ENCODE results near the gene ERLEC1. TPM values are rescaled to one million over a fixed set of nuclear protein-coding genes. Genes with fewer than 3 reads are reported as not detected.
A peak's percentile ranks its signal among the peaks of the same experiment; 100 is the strongest.

ERLEC1 gene
- total RNA-seq (ENCODE audit: unreplicated experiment), result 20.9 TPM
- long read RNA-seq, transcript ERLEC1-201 (14 exons, 2,433 nt), result major isoform, 18 of 31 reads
- long read RNA-seq, transcript ERLEC1-202 (13 exons, 2,271 nt), result minor isoform, 6 of 31 reads
- long read RNA-seq, partial matches to known transcripts, result 2 of 31 reads
- long read RNA-seq, other reads (novel, unspliced or antisense), result 5 of 31 reads

- no peak for TF ChIP-seq CTCF (IDR thresholded peaks at IDR 0.05; ENCODE audit: partially characterized antibody, unreplicated experiment)
- no peaks in the 10 kb centered on the region for H3K36me3 Mint-ChIP-seq (ENCODE audit: unreplicated experiment)
- DNase-seq, result peak; percentile 97
- peaks cover 3% of the 10 kb centered on the region for H3K9me3 Mint-ChIP-seq (ENCODE audit: unreplicated experiment)
- H3K4me1 Mint-ChIP-seq (ENCODE audit: low read depth, unreplicated experiment), result peaks cover 10% of the 10 kb centered on the region
- peak within 1 kb of the TSS; percentile 98 for H3K4me3 Mint-ChIP-seq (ENCODE audit: unreplicated experiment)
- H3K27me3 Mint-ChIP-seq (ENCODE audit: unreplicated experiment), result peaks cover 2% of the 10 kb centered on the region
- H3K27ac Mint-ChIP-seq (ENCODE audit: unreplicated experiment), result peak within 1 kb of the TSS; percentile 99
Measured at GRCh38 chr2:53786705-53787613, at the start of gene ERLEC1, which contains the start of gene ASB3. TSS of gene ERLEC1 (plus strand) at chr2:53787044. CDS start at chr2:53787211, 167 bp downstream. TSS of gene ASB3 (minus strand) at chr2:53786953. CDS start at chr2:53765572, 21,381 bp downstream.

- Mint-ChIP-seq H3K9me3 (ENCODE audit: unreplicated experiment) (peaks cover 2% of the 10 kb centered on the region), H3K4me3 (ENCODE audit: unreplicated experiment) (no peak overlapping the region)
Measured at GRCh38 chr2:53737091-53737490, 49.8 kb upstream of the ERLEC1 start.

GRCh38 chr2:53739032-53739431, 47.8 kb upstream of the ERLEC1 start:
- Mint-ChIP-seq H3K27ac (ENCODE audit: unreplicated experiment) (no peak overlapping the region), H3K4me1 (ENCODE audit: low read depth, unreplicated experiment) (no peaks in the 10 kb centered on the region), H3K36me3 (ENCODE audit: unreplicated experiment) (peaks cover 5% of the 10 kb centered on the region), H3K27me3 (ENCODE audit: unreplicated experiment) (no peaks in the 10 kb centered on the region), H3K4me3 (ENCODE audit: unreplicated experiment) (no peak overlapping the region), H3K9me3 (ENCODE audit: unreplicated experiment) (peaks cover 2% of the 10 kb centered on the region)
- DNase-seq, result no peak
- TF ChIP-seq CTCF (IDR thresholded peaks at IDR 0.05; ENCODE audit: partially characterized antibody, unreplicated experiment), result no peak

More at GRCh38 chr2:53737091-53737490, 49.8 kb upstream of the ERLEC1 start:
- no peak for TF ChIP-seq CTCF (IDR thresholded peaks at IDR 0.05; ENCODE audit: partially characterized antibody, unreplicated experiment)
- no peaks in the 10 kb centered on the region for H3K4me1 Mint-ChIP-seq (ENCODE audit: low read depth, unreplicated experiment)
- no peak for DNase-seq
- no peak overlapping the region for H3K27ac Mint-ChIP-seq (ENCODE audit: unreplicated experiment)
- peaks cover 1% of the 10 kb centered on the region for H3K27me3 Mint-ChIP-seq (ENCODE audit: unreplicated experiment)
- peaks cover 6% of the 10 kb centered on the region for H3K36me3 Mint-ChIP-seq (ENCODE audit: unreplicated experiment)

GRCh38 chr2:53740170-53740569, 46.7 kb upstream of the ERLEC1 start:
- H3K4me1 Mint-ChIP-seq (ENCODE audit: low read depth, unreplicated experiment), result no peaks in the 10 kb centered on the region
- no peak overlapping the region for H3K27ac Mint-ChIP-seq (ENCODE audit: unreplicated experiment)
- no peak overlapping the region for H3K4me3 Mint-ChIP-seq (ENCODE audit: unreplicated experiment)
- TF ChIP-seq CTCF (IDR thresholded peaks at IDR 0.05; ENCODE audit: partially characterized antibody, unreplicated experiment), result no peak
- H3K36me3 Mint-ChIP-seq (ENCODE audit: unreplicated experiment), result no peaks in the 10 kb centered on the region
- H3K27me3 Mint-ChIP-seq (ENCODE audit: unreplicated experiment), result no peaks in the 10 kb centered on the region
- H3K9me3 Mint-ChIP-seq (ENCODE audit: unreplicated experiment), result no peaks in the 10 kb centered on the region
- no peak for DNase-seq
